Mesodermal cell (in vitro differentiated cells): ENCODE data around the gene MCM7.

Experiments
- H3K27ac ChIP-seq: 2 replicates; pipeline ENCODE4 v1.7.0; 2013; ENCODE audit warnings: mild to moderate bottlenecking, low read depth, low read length, moderate library complexity; ENCODE audit not compliant: severe bottlenecking
- H3K36me3 ChIP-seq: 2 replicates; pipeline ENCODE4 v1.7.1; 2013; ENCODE audit warnings: mild to moderate bottlenecking, low read length, moderate library complexity; ENCODE audit not compliant: control insufficient read depth, insufficient read depth
- H3K4me1 ChIP-seq: one replicate; pipeline ENCODE4 v1.7.1; 2013; ENCODE audit warnings: mild to moderate bottlenecking, low read length; ENCODE audit not compliant: insufficient read depth, control insufficient read depth, poor library complexity, severe bottlenecking
- H3K4me3 ChIP-seq: 2 replicates; pipeline ENCODE4 v1.7.0; 2013; ENCODE audit warnings: low read length, control low read depth, mild to moderate bottlenecking; ENCODE audit not compliant: insufficient read depth, poor library complexity, severe bottlenecking; ENCODE audit errors: extremely low read depth
- H3K9me3 ChIP-seq: 2 replicates; pipeline ENCODE4 v1.7.1; 2013; ENCODE audit warnings: mild to moderate bottlenecking, low read length, moderate library complexity; ENCODE audit not compliant: control insufficient read depth
- WGBS, 2 experiments: methylation state at CpG; one replicate each; pipeline ENCODE4 v1.1.5; 2013; ENCODE audit warnings: missing lambda C conversion rate in 2 of 2; ENCODE audit not compliant: insufficient coverage in 2 of 2; 5-methylcytosine and 5-hydroxymethylcytosine counted together

The MCM7 gene

DNA sequence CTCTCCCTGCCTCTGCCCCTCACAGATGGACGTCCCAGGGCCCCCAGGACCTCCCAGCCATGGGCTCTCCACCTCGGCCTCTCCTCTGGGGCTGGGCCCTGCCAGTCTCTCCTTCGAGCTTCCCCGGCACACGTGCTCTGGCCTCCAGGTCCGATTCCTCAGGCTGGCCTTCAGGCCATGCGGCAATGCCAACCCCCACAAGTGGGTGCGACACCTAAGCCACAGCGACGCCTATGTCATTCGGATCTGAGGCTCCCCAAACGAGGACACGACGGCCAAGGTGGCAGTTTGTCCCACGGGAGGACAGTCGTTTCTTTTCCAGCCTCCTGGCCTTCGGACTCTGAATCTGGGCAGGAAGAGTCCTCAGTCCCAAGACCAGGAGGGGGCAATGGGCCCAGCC lies 5.4 kb upstream of the MCM7 start:
- H3K36me3 ChIP-seq = peaks cover 78% of the 10 kb centered on the region
- H3K4me1 ChIP-seq = peaks cover 16% of the 10 kb centered on the region
- H3K4me3 ChIP-seq = no peak overlapping the region
- H3K27ac ChIP-seq = no peak overlapping the region
- 92 to 97% methylated on average over 16 of the region's 17 CpGs for WGBS, 2 experiments
- H3K9me3 ChIP-seq = no peaks in the 10 kb centered on the region

DNA sequence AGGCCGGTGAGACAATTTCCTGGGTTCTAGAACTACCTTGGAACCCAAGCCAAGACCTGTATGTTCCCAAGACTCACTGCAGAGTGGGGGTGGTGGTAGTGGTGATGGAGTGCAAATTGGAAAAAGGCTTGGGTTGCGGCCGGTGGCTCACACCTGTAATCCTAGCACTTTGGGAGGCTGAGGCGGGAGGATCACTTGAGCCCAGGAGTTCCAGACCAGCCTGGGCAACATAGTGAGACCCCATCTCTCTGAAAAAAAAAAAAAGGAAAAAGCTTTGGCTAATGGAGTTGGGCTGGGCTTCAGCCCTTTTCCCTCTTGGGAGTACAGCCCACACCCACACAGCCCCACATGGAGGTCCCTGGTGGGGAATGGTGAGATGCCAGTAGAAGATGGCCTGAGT lies 4.3 kb upstream of the MCM7 start:
- H3K36me3 ChIP-seq = peaks cover 67% of the 10 kb centered on the region
- H3K9me3 ChIP-seq = no peaks in the 10 kb centered on the region
- 98 to 100% methylated on average over 3 to 4 of the region's 4 CpGs for WGBS, 2 experiments
- H3K4me3 ChIP-seq = no peak overlapping the region
- H3K27ac ChIP-seq = no peak overlapping the region
- H3K4me1 ChIP-seq = peaks cover 16% of the 10 kb centered on the region

DNA sequence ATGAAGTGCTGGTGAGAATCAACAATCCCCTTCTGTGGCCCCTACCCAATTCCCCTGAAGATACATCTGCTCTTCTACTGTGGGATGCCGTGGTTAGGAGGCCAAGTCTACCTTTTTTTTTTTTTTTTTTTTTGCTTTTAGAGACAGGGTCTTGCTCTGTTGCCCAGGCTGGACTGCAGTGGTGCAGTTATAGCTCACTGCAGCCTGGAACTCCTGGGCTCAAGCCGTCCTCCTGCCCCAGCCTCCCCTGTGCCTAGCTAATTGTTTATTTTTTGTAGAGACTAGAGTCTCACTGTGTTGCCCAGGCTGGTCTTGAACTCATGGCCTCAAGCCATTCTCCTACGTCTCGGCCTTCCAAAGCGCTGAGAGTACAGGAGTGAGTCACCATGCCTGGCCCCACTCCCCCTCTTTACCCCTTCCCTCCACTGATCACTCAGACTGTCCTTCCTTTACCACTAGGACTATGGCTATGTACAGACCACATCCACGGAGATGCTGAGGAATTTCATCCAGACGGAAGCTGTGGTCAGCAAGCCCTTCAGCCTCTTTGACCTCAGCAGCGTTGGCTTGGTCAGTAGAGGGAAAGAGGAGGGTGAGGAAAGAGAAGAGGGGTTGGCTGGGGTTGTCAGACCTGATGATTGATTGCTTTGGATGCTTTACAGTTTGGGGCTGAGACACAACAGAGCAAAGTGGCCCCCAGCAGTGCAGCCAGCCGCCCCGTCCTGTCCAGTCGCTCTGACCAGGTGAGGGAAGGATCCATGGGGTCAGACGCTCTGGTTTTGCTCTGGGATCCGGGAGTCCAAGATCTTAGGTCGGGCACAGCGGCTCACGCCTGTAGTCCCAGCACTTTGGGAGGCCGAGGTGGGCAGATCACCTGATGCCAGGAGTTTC lies 2.0 kb upstream of the MCM7 start:
- Histone ChIP-seq H3K36me3 (peaks cover 67% of the 10 kb centered on the region), H3K4me3 (peak overlapping the region; percentile 100), H3K27ac (peak overlapping the region; percentile 96), H3K4me1 (peaks cover 29% of the 10 kb centered on the region), H3K9me3 (no peaks in the 10 kb centered on the region)
- 82 to 83% methylated on average over 15 to 16 of the region's 17 CpGs for WGBS, 2 experiments

DNA sequence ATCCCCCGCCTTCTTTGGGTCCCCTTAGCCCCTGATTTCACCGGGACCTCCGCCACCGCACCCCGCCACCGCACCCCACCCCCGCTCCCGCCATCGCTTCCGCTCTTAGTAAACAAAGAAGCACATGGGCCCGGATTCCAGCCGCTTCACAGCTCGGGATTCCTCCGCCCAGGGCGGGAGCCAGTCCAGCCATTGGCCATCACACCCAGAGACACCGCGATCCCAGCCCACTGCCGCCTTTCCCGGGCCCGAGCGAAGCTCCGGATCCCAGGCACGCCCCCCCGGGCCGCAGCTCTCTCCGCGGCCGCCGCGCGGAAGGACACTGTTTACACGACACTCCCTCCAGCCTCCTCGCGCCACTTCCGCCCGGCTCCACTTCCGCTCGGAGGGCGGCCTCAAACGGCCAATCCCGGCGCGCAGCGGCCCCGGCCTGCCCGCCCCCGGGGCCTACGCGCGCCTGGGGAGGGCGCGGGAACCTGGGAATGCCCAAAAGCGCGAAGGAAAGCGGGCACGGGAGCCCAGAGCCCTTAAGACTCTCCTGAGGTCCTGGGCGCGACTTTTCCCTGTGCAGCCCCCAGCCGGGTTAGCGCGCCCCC lies 679 bp downstream of the MCM7 start:
- Histone ChIP-seq H3K4me1 (peaks cover 36% of the 10 kb centered on the region), H3K4me3 (peak overlapping the region; percentile 100), H3K36me3 (peaks cover 70% of the 10 kb centered on the region), H3K27ac (peak overlapping the region; percentile 96), H3K9me3 (no peaks in the 10 kb centered on the region)
- WGBS, 2 experiments = 0% methylated on average over 31 to 48 of the region's 61 CpGs

DNA sequence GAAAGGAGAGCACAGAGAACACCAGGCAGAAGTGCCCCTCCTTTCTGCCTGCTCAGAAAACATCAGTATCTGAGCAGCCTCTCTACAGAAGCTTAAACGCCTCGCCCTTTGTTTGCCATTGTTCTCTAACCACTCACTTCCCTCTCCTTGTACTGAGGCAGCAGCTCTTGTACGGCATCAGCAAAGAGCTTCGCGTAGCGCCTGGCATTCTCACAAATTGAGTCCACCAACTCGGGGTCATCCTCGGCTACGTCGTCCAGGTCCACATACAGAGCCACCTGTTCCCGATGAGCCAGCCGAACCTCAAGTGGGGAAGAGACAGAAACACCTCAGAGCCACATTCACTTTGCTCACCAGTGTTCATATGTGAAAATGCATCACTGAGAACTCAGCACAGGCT lies 1.7 kb downstream of the MCM7 start:
- 86 to 91% methylated on average over 12 of the region's 12 CpGs for WGBS, 2 experiments
- Histone ChIP-seq H3K4me3 (peak overlapping the region; percentile 100), H3K4me1 (peaks cover 41% of the 10 kb centered on the region), H3K36me3 (peaks cover 71% of the 10 kb centered on the region), H3K9me3 (no peaks in the 10 kb centered on the region), H3K27ac (peak overlapping the region; percentile 96)

DNA sequence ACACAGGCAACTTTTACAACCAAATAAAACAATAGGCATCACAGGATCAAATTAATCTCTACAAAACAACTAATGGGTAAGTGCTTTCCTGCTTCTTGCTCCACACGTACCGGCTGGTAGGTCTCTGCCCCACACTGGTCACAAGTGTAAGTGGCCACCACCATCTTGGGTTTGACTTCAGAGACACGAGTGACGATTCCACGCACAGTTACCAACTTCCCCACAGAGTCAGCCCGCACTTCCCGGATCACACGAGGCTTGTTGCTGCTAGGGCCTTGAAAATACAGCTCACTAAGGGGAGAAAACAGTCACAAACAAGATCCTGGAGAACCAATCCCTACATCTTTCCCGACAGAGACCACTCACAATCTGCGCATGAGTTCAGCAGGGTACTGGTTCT lies 2.3 kb downstream of the MCM7 start:
- H3K4me3 ChIP-seq = peak overlapping the region; percentile 100
- WGBS, 2 experiments = 92 to 99% methylated on average over 8 to 10 of the region's 10 CpGs
- peak overlapping the region; percentile 6 for H3K27ac ChIP-seq
- no peaks in the 10 kb centered on the region for H3K9me3 ChIP-seq
- peaks cover 47% of the 10 kb centered on the region for H3K4me1 ChIP-seq
- H3K36me3 ChIP-seq = peaks cover 71% of the 10 kb centered on the region

DNA sequence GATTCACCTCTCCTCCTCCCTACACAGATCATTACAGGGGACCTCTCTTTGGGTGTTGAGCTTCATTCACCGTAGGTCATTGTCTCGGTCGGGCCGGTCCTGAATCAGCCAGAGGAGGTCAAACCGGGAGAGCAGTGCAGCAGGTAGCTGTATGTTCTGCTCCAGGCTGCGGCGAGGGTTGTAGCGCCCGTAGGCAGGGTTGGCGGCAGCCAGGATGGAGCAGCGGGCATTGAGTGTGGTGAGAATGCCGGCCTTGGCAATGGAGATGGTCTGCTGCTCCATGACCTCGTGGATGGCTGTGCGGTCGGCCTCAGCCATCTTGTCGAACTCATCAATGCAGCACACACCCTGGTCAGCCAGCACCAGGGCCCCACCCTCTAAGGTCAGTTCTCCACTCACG lies 5.5 kb downstream of the MCM7 start:
- no peaks in the 10 kb centered on the region for H3K9me3 ChIP-seq
- peaks cover 95% of the 10 kb centered on the region for H3K36me3 ChIP-seq
- peaks cover 49% of the 10 kb centered on the region for H3K4me1 ChIP-seq
- WGBS, 2 experiments = 97 to 98% methylated on average over 15 to 17 of the region's 17 CpGs
- no peak overlapping the region for H3K4me3 ChIP-seq
- peak overlapping the region; percentile 31 for H3K27ac ChIP-seq

DNA sequence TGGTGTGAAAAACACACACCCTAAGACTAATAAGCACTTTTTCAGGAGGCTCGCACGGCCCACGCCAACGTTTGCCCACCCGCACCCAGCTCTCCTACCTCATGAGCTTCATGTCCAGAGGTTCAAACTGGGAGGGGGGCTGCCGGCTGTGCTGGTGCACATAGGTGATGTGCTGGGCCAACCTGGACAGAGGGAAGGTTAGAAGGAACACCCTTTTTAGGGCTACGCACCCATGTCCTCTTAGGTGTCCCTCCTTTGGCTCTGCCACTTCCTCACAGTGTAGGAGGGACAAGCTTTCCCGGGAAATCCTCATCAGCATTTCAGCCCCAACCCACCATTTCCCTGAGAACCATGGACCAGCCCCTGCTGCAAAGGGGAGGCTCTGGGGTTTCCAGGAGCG lies 5.9 kb downstream of the MCM7 start:
- Histone ChIP-seq H3K36me3 (peaks cover 99% of the 10 kb centered on the region), H3K9me3 (no peaks in the 10 kb centered on the region), H3K4me3 (no peak overlapping the region), H3K4me1 (peaks cover 52% of the 10 kb centered on the region), H3K27ac (peak overlapping the region; percentile 7)
- WGBS, 2 experiments = 89 to 96% methylated on average over 4 to 5 of the region's 9 CpGs

DNA sequence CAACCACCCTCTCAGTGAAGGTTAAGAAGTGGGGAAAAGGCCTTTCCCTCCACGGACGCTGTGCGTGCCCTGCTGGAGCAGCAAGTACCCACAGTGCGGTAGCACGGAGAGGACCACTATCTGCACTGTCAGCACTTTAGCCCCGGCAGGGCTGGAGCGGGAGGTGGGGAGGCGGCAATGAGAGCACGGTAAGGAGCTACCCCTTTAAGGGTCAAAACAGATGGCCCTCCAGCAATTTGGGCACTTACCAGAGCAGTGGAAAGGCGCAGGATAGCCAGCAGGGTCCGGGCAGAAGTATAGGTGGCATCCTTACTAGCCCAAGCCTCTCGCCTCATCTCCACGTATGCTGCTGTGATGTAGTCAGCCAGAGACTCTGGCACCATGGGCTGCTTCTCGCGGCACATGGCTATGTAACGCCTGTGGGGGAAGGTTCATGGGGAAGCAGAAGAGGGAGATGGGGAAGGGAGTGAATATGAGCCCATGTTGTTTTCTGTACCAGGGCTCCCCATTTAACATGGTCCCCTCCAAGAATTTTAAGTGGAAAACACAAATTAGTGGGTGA lies 7.2 kb downstream of the MCM7 start:
- H3K4me3 ChIP-seq = no peak overlapping the region
- peaks cover 93% of the 10 kb centered on the region for H3K36me3 ChIP-seq
- peaks cover 51% of the 10 kb centered on the region for H3K4me1 ChIP-seq
- H3K9me3 ChIP-seq = no peaks in the 10 kb centered on the region
- peak overlapping the region; percentile 7 for H3K27ac ChIP-seq
- 94 to 97% methylated on average over 11 to 16 of the region's 16 CpGs for WGBS, 2 experiments

DNA sequence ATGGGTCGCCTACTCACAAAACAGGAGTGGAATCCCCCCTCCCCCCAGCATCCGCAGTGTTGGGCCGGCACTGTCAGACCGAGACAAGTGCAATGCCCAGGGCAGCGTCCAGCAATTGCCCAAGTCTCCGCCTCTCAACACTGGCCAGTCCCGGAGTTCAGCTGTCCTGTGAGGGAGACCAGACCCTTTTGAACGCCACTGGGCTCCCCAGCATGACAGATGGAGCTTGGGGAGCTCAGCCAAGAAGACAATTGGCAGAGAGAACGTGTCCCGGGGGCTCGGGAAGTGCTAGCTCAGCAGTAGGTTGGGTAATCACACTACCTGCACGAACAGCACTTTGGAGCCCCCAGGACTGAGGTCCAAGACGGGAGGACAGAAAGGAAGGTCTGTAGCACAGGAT lies 7.7 kb downstream of the MCM7 start:
- Histone ChIP-seq H3K27ac (peak overlapping the region; percentile 7), H3K4me1 (peaks cover 46% of the 10 kb centered on the region), H3K9me3 (no peaks in the 10 kb centered on the region), H3K36me3 (peaks cover 88% of the 10 kb centered on the region), H3K4me3 (no peak overlapping the region)
- WGBS, 2 experiments = 86 to 91% methylated on average over 12 of the region's 13 CpGs
